Lung (tissue), 13 donors: ENCODE measurements around the gene C16orf90. TPM values are rescaled to one million over a fixed set of nuclear protein-coding genes. Genes with fewer than 3 reads are reported as not detected.

Experiments
- ATAC-seq: fragments of 200-7000 bp; cut with Tn5 transposase; one replicate; pipeline ENCODE4 v1.9.1; 2020; ENCODE audit warnings: moderate number of reproducible peaks; ENCODE audit not compliant: insufficient read depth, low FRiP score
- DNase-seq, 3 donors: peaks; one replicate each; pipeline ENCODE4 v3.0.0-alpha.2; 2013 to 2017
- H3K27ac ChIP-seq, 2 donors: one replicate each; pipeline ENCODE4 v1.5.1; 2013; ENCODE audit warnings: mild to moderate bottlenecking in 2 of 2, moderate library complexity in 2 of 2, control low read depth in 1 of 2, inconsistent platforms in 1 of 2, low read depth in 1 of 2, low read length in 1 of 2
- H3K27me3 ChIP-seq, 3 donors: one replicate each; pipeline ENCODE4 v1.5.1; 2013; ENCODE audit warnings: low read length in 2 of 3; ENCODE audit not compliant: control insufficient read depth in 3 of 3, insufficient read depth in 3 of 3
- H3K36me3 ChIP-seq, 4 donors: one replicate each; pipeline ENCODE4 v1.5.1; 2013; ENCODE audit warnings: low read length in 4 of 4, mild to moderate bottlenecking in 1 of 4, moderate library complexity in 1 of 4; ENCODE audit not compliant: control insufficient read depth in 4 of 4, insufficient read depth in 4 of 4
- H3K4me1 ChIP-seq, 5 donors: one replicate each; pipeline ENCODE4 v1.5.1; 2013; ENCODE audit warnings: low read length in 5 of 5, mild to moderate bottlenecking in 2 of 5, moderate library complexity in 1 of 5; ENCODE audit not compliant: control insufficient read depth in 5 of 5, insufficient read depth in 5 of 5
- H3K4me3 ChIP-seq: one replicate; pipeline ENCODE4 v1.5.1; 2013; ENCODE audit warnings: mild to moderate bottlenecking, control low read depth, moderate library complexity
- H3K9ac ChIP-seq, 2 donors: one replicate each; pipeline ENCODE4 v1.5.1; 2013; ENCODE audit warnings: low read length in 2 of 2, control low read depth in 1 of 2; ENCODE audit not compliant: insufficient read depth in 1 of 2
- H3K9me3 ChIP-seq, 4 donors: one replicate each; pipeline ENCODE4 v1.5.1; 2013; ENCODE audit warnings: low read length in 3 of 4, mild to moderate bottlenecking in 1 of 4, moderate library complexity in 1 of 4; ENCODE audit not compliant: control insufficient read depth in 4 of 4, insufficient read depth in 3 of 4
- WGBS, 2 donors: extraction: QIAGEN DNeasy Blood & Tissue Kit; methylation state at CpG; one replicate each; pipeline ENCODE4 v1.1.7; 2013; 5-methylcytosine and 5-hydroxymethylcytosine counted together
- polyA plus RNA-seq, 2 donors: library from polyadenylated mRNA; stranded (reverse); fragments of 200-250 nt; gene quantifications; one replicate each; pipeline ENCODE4 v1.2.1, GENCODE V29; 2013
- small RNA-seq: library from RNA; depleted of rRNA; stranded (forward); fragments of <200 nt; gene quantifications from one replicate; pipeline ENCODE3, GENCODE V24; 2014; ENCODE audit warnings: low replicate concordance
- total RNA-seq, 2 donors: library from RNA; depleted of rRNA in 1 of 2; stranded (reverse); fragments of >200 nt in 1 of 2; gene quantifications; one replicate each; pipeline ENCODE4 v1.2.1, GENCODE V29; 2014 to 2021
- TF ChIP-seq, protein P1 (sequence below): IDR thresholded peaks from 2 replicates; pipeline ENCODE4 v1.5.1; 2012; ENCODE audit warnings: mild to moderate bottlenecking; ENCODE audit errors: control extremely low read depth, extremely low read depth
- donor health status: control.
- donor health status: control.
- donor health status: Bipolar disorder and iron deficiency.
- donor health status: healthy.
- donor health status: DM: yes; HTN: yes; CAD: no.

The C16orf90 gene
- total and polyA plus RNA-seq, 4 donors: not detected

DNA sequence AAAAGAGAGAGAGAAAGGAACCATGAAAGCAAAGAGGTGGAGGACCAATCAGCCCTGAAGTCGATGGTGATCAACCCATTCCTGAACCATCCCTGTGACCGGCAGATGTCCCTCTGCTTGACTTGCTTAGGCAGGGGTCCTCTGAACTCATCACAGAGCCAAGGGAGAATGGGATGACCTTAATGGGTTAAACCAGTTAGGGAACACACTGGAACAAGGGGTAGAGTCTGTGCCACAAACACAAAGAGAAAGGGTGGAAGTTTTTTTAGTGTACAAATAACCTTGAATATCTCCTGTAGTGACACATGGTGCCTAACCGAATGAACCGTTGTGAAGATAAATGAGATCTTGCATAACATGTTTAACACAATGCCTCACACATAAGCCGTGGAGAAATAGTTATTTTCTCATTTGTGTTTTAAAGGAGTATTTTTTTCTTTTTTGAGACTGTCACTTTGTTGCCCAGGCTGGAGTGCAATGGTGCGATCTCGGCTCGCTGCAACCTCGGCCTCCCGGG is 40.6 kb downstream of the C16orf90 start:
- DNase-seq (no peak), ATAC-seq (no peak)
- Histone ChIP-seq H3K9me3 (no peaks in the 10 kb centered on the region), H3K4me3 (no peak overlapping the region), H3K9ac (no peak overlapping the region), H3K36me3 (peaks cover 0 to 4% (median 0%) of the 10 kb centered on the region in 4 donors), H3K4me1 (peaks cover 5 to 19% (median 10%) of the 10 kb centered on the region in 5 donors), H3K27me3 (no peaks in the 10 kb centered on the region), H3K27ac (no peak overlapping the region)
- 80 to 87% methylated on average over 10 of the region's 10 CpGs for WGBS, 2 donors
- TF ChIP-seq, protein P1, sequence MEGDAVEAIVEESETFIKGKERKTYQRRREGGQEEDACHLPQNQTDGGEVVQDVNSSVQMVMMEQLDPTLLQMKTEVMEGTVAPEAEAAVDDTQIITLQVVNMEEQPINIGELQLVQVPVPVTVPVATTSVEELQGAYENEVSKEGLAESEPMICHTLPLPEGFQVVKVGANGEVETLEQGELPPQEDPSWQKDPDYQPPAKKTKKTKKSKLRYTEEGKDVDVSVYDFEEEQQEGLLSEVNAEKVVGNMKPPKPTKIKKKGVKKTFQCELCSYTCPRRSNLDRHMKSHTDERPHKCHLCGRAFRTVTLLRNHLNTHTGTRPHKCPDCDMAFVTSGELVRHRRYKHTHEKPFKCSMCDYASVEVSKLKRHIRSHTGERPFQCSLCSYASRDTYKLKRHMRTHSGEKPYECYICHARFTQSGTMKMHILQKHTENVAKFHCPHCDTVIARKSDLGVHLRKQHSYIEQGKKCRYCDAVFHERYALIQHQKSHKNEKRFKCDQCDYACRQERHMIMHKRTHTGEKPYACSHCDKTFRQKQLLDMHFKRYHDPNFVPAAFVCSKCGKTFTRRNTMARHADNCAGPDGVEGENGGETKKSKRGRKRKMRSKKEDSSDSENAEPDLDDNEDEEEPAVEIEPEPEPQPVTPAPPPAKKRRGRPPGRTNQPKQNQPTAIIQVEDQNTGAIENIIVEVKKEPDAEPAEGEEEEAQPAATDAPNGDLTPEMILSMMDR: no peak

DNA sequence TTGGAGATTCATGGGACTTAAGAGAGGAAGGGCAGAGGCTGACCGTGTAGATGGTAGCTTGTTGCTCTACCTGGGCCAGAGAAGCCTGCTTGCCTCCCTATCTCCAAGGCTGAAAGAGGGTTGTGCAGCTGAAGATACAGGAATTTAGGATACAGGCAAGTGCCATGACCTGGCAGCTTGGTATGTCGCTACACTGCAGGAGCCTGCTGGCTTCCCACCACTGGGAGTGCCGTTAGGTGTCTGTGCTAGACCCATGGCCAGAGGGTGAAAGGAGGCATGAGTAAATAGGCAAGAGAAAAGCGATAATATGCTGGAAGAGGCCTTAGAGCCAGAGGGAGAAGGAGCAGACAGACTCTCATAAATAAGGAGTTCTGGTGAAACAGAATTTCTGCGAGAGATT is 41.2 kb downstream of the C16orf90 start:
- no peak for ATAC-seq
- no peak overlapping the region for H3K9ac ChIP-seq
- WGBS, 2 donors: 89 to 92% methylated on average over 5 of the region's 5 CpGs

DNA sequence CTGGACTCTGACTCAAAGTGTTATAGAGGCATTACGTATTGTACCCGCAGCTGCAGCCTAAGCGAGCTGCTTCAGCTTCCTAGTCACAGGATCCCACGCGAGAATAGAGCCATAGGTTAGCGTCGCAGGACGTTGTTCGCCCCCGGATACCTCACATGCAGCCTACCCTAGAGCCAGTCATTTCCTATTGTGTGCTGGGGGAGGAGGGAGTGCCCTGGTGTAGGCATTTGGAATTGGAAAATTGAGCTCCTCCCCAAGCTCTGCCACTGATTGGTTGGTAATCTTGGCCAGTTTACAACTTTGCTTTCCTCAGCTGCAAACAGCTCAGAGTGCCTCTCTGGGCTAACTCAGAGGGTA is 51.3 kb downstream of the C16orf90 start:
- WGBS, 2 donors: 47 to 48% methylated on average over 10 of the region's 10 CpGs
- Histone ChIP-seq H3K36me3 (peaks cover 0 to 10% (median 6%) of the 10 kb centered on the region in 4 donors), H3K9me3 (peaks cover 0 to 8% (median 1%) of the 10 kb centered on the region in 4 donors), H3K4me1 (no peaks in the 10 kb centered on the region), H3K4me3 (peak overlapping the region; percentile 50), H3K27ac (peak overlapping the region; percentile 67 to 85), H3K27me3 (no peaks in the 10 kb centered on the region), H3K9ac (peak overlapping the region; percentile 8 to 61)
- TF ChIP-seq, protein P1: no peak
- peak; percentile 25 to 57 (median 57) for DNase-seq
- peak; percentile 25 for ATAC-seq

More for the DNA sequence above, 41.2 kb downstream of the C16orf90 start:
- DNase-seq: no peak
- TF ChIP-seq, protein P1: no peak
- peaks cover 0 to 4% (median 0%) of the 10 kb centered on the region in 4 donors for H3K36me3 ChIP-seq
- H3K27ac ChIP-seq: no peak overlapping the region
- H3K9me3 ChIP-seq: no peaks in the 10 kb centered on the region
- H3K4me3 ChIP-seq: no peak overlapping the region
- no peaks in the 10 kb centered on the region for H3K27me3 ChIP-seq
- peaks cover 0 to 13% (median 7%) of the 10 kb centered on the region in 5 donors for H3K4me1 ChIP-seq

Small RNA genes within 50 kb of the gene (small RNA-seq; reads per million reads assigned to genes)
- gene MIR6126: not detected

Other genes with a start within 250 kb of the C16orf90 start
- 10 to 100 TPM in 1 of 2 donors, 1 to 10 TPM in 1; 4.8 to 11.3 TPM for gene MEFV, start 238.9 kb downstream of the C16orf90 start, total RNA-seq
- gene MEFV, start 238.9 kb downstream of the C16orf90 start, polyA plus RNA-seq: 10 to 100 TPM in 1 of 2 donors, 1 to 10 TPM in 1; 1.3 to 21.7 TPM
- gene ZNF263, start 212.0 kb downstream of the C16orf90 start, total RNA-seq: 10 to 100 TPM; 27.3 to 48.4 TPM
- 10 to 100 TPM; 13.4 to 23.9 TPM for gene ZNF263, start 212.0 kb downstream of the C16orf90 start, polyA plus RNA-seq
- 10 to 100 TPM in 1 of 2 donors, 1 to 10 TPM in 1; 4.7 to 11.5 TPM for gene TIGD7, start 190.1 kb downstream of the C16orf90 start, total RNA-seq
- 1 to 10 TPM; 2.9 to 3.1 TPM for gene TIGD7, start 190.1 kb downstream of the C16orf90 start, polyA plus RNA-seq
- 10 to 100 TPM; 23.8 to 35.1 TPM for gene ZNF75A, start 190.0 kb downstream of the C16orf90 start, total RNA-seq
- gene ZNF75A, start 190.0 kb downstream of the C16orf90 start, polyA plus RNA-seq: 10 to 100 TPM; 11.3 to 19.0 TPM
- under 1 TPM in 1 of 2 donors, not detected in 1; 0.51 TPM for gene OR2C1, start 139.6 kb downstream of the C16orf90 start, total RNA-seq
- under 1 TPM in 1 of 2 donors, not detected in 1; 0.05 TPM for gene OR2C1, start 139.6 kb downstream of the C16orf90 start, polyA plus RNA-seq
- gene ZSCAN32, start 94.5 kb downstream of the C16orf90 start, total RNA-seq: 10 to 100 TPM; 10.4 to 11.9 TPM
- gene ZSCAN32, start 94.5 kb downstream of the C16orf90 start, polyA plus RNA-seq: 10 to 100 TPM in 1 of 2 donors, 1 to 10 TPM in 1; 7.2 to 12.0 TPM
- 10 to 100 TPM in 1 of 2 donors, 1 to 10 TPM in 1; 8.5 to 10.6 TPM for gene ZNF174, start 94.3 kb downstream of the C16orf90 start, total RNA-seq
- 1 to 10 TPM; 3.1 to 5.1 TPM for gene ZNF174, start 94.3 kb downstream of the C16orf90 start, polyA plus RNA-seq
- gene ZNF597, start 52.0 kb downstream of the C16orf90 start, total RNA-seq: 1 to 10 TPM; 3.3 to 4.2 TPM
- gene ZNF597, start 52.0 kb downstream of the C16orf90 start, polyA plus RNA-seq: 1 to 10 TPM; 1.5 TPM
- gene NAA60, start 51.8 kb downstream of the C16orf90 start, total RNA-seq: 10 to 100 TPM; 16.6 to 57.7 TPM
- 10 to 100 TPM; 46.9 to 50.1 TPM for gene NAA60, start 51.8 kb downstream of the C16orf90 start, polyA plus RNA-seq
- 10 to 100 TPM; 26.2 to 41.2 TPM for gene CLUAP1, start 5.5 kb upstream of the C16orf90 start, total RNA-seq
- 10 to 100 TPM in 1 of 2 donors, 1 to 10 TPM in 1; 8.8 to 15.7 TPM for gene CLUAP1, start 5.5 kb upstream of the C16orf90 start, polyA plus RNA-seq
- 1 to 10 TPM; 3.6 to 4.4 TPM for gene NLRC3, start 81.9 kb upstream of the C16orf90 start, total RNA-seq
- 1 to 10 TPM; 1.1 to 1.4 TPM for gene NLRC3, start 81.9 kb upstream of the C16orf90 start, polyA plus RNA-seq
- gene SLX4, start 116.1 kb upstream of the C16orf90 start, total RNA-seq: 1 to 10 TPM; 4.4 to 7.0 TPM
- gene SLX4, start 116.1 kb upstream of the C16orf90 start, polyA plus RNA-seq: 1 to 10 TPM; 2.4 to 2.9 TPM
- gene DNASE1, start 159.2 kb upstream of the C16orf90 start, total RNA-seq: 10 to 100 TPM in 1 of 2 donors, 1 to 10 TPM in 1; 9.3 to 39.5 TPM
- gene DNASE1, start 159.2 kb upstream of the C16orf90 start, polyA plus RNA-seq: 1 to 10 TPM; 5.5 to 7.4 TPM
- 10 to 100 TPM; 56.8 to 94.3 TPM for gene TRAP1, start 222.0 kb upstream of the C16orf90 start, total RNA-seq
- 10 to 100 TPM; 44.8 to 60.9 TPM for gene TRAP1, start 222.0 kb upstream of the C16orf90 start, polyA plus RNA-seq